Breast epithelium (tissue), 4 donors: ENCODE data around the gene MMS22L. TPM values are rescaled to one million over a fixed set of nuclear protein-coding genes. Genes with fewer than 3 reads are reported as not detected.

Experiments used
- DNase-seq, 2 donors: peaks; one replicate each; pipeline ENCODE4 v3.0.0-alpha.2; 2019; ENCODE audit warnings: low spot score in 2 of 2
- H3K27ac ChIP-seq, 2 donors: fragments of 200-600 bp; sonication (generic) in 1 of 2; one replicate each; pipeline ENCODE4 v1.5.1; 2016 to 2019; ENCODE audit warnings: mild to moderate bottlenecking in 1 of 2
- H3K27me3 ChIP-seq, 2 donors: fragments of 200-600 bp; sonication (generic) in 1 of 2; one replicate each; pipeline versions ENCODE4 v1.5.1 to v1.6.0; 2017 to 2019; ENCODE audit warnings: control low read depth in 1 of 2, mild to moderate bottlenecking in 1 of 2
- H3K36me3 ChIP-seq: fragments of 200-600 bp; one replicate; pipeline ENCODE4 v1.5.1; 2019
- H3K4me1 ChIP-seq, 2 donors: fragments of 200-600 bp; sonication (generic); one replicate each; pipeline ENCODE4 v1.5.1; 2016 to 2019; ENCODE audit warnings: control low read depth in 1 of 2
- H3K4me3 ChIP-seq, 3 donors: fragments of 200-600 bp; sonication (generic); 1 replicate in 2 of 3; 2 replicates in 1 of 3; pipeline ENCODE4 v1.5.1; 2016 to 2019; ENCODE audit warnings: mild to moderate bottlenecking in 3 of 3, moderate library complexity in 2 of 3
- H3K9me3 ChIP-seq, 2 donors: fragments of 200-600 bp; sonication (generic) in 1 of 2; one replicate each; pipeline ENCODE4 v1.5.1; 2016 to 2019; ENCODE audit warnings: control low read depth in 1 of 2
- POLR2A ChIP-seq: fragments of 450-650 bp; IDR thresholded peaks from one replicate; pipeline ENCODE4 v1.6.1; 2016; ENCODE audit warnings: antibody characterized with exemption, mild to moderate bottlenecking, moderate library complexity
- POLR2AphosphoS5 ChIP-seq, 3 donors: sonication (generic); formaldehyde crosslinking; IDR thresholded peaks; one replicate each; pipeline ENCODE4 v1.6.1; 2017; ENCODE audit warnings: antibody characterized with exemption in 3 of 3
- intact Hi-C: fragments of 100-400 bp; cut with DNase I; formaldehyde crosslinking; loops from one replicate; pipeline ENCODE4 v1.15.1; 2023; ENCODE audit warnings: low total_unique reads
- total RNA-seq, 3 donors: library from RNA; depleted of rRNA; stranded (reverse); fragments of >200 nt; gene quantifications; one replicate each; pipeline ENCODE4 v1.1.0, GENCODE V29; 2016
- TF ChIP-seq, protein P1 (sequence below), 3 donors: fragments of 450-650 bp; IDR thresholded peaks; one replicate each; pipeline ENCODE4 v1.5.1; 2016 to 2017; ENCODE audit warnings: antibody characterized with exemption in 3 of 3, mild to moderate bottlenecking in 3 of 3, moderate library complexity in 3 of 3

MMS22L gene
- total RNA-seq, 3 donors from 2014 or later: 5.4 to 16.2 (median 9.5) TPM

DNA sequence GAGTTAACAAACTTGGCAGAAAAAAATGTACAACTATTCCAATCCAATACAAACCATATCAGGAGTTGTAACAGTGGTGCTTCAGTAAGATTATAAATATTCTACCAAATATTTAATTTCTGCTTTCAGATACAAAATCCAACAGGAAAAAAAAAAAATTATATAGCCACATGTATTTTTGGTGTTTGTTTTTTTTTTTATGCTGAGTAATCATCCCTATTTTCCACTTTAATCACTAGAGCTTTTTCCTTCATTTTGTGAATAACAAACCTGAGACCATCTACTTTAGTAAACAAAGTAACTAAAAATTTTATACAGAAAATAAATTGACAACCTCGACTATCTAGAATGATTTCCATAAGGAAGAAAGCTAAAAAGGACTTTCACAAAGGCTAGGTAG, 36.2 kb downstream of the MMS22L start:
- Histone ChIP-seq H3K27ac (no peak overlapping the region), H3K36me3 (no peaks in the 10 kb centered on the region), H3K9me3 (peaks cover 0 to 4% of the 10 kb centered on the region in 2 donors), H3K4me1 (no peaks in the 10 kb centered on the region), H3K4me3 (no peak overlapping the region), H3K27me3 (no peaks in the 10 kb centered on the region)
- intact Hi-C loops: no loop called here
- DNase-seq: no peak
- TF ChIP-seq, protein P1, sequence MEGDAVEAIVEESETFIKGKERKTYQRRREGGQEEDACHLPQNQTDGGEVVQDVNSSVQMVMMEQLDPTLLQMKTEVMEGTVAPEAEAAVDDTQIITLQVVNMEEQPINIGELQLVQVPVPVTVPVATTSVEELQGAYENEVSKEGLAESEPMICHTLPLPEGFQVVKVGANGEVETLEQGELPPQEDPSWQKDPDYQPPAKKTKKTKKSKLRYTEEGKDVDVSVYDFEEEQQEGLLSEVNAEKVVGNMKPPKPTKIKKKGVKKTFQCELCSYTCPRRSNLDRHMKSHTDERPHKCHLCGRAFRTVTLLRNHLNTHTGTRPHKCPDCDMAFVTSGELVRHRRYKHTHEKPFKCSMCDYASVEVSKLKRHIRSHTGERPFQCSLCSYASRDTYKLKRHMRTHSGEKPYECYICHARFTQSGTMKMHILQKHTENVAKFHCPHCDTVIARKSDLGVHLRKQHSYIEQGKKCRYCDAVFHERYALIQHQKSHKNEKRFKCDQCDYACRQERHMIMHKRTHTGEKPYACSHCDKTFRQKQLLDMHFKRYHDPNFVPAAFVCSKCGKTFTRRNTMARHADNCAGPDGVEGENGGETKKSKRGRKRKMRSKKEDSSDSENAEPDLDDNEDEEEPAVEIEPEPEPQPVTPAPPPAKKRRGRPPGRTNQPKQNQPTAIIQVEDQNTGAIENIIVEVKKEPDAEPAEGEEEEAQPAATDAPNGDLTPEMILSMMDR (IDR thresholded peaks at IDR 0.05): no peak
- TF ChIP-seq POLR2AphosphoS5 (IDR thresholded peaks at IDR 0.05) (no peak), POLR2A (no peak)

DNA sequence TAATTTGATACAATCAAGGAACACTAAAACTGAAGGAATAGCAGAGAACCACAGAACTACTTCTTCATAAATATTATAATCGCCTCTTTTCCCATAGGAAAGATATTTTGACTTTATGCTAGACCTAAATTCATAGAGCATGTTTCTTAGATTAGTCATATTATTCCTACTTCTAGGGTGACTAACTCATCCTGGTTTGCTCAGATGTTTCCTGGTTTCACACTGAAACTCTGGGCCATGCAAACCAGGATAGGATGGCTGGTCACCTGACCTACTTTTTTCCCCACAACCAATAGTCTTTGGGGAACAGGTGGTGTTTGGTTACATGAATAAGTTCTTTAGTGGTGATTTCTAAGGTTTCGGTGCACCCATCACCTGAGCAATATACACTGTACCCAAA, 42.8 kb downstream of the MMS22L start:
- no peaks in the 10 kb centered on the region for H3K27me3 ChIP-seq
- no peak for DNase-seq
- H3K4me1 ChIP-seq: no peaks in the 10 kb centered on the region
- no peak overlapping the region for H3K27ac ChIP-seq
- TF ChIP-seq, protein P1 (IDR thresholded peaks at IDR 0.05): no peak
- peaks cover 0 to 4% of the 10 kb centered on the region in 2 donors for H3K9me3 ChIP-seq
- intact Hi-C loops: no loop called here
- H3K36me3 ChIP-seq: no peaks in the 10 kb centered on the region
- H3K4me3 ChIP-seq: no peak overlapping the region

DNA sequence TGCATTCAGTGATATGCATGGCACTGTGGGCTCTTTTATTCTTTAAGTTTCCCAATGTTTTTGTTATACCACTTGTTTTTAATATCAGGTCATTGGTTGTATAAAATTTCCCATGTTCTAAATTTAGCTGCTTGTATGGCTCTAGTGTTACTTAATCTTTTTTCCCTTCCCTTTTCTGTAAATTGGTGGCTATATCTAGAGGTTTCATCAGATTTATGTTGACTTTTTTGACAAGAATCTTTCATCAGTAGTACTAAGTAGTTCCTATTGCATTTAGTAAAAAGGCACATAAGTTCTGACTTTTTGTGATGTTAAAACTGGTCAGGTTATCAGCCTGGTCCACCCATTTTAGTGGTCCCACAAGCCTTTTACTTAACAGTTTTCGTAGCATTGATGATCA, 51.1 kb downstream of the MMS22L start:
- H3K27ac ChIP-seq: no peak overlapping the region
- H3K9me3 ChIP-seq: no peaks in the 10 kb centered on the region
- no peaks in the 10 kb centered on the region for H3K36me3 ChIP-seq
- intact Hi-C loops: no loop called here
- TF ChIP-seq, protein P1 (IDR thresholded peaks at IDR 0.05): no peak
- no peak for TF ChIP-seq POLR2A
- no peak overlapping the region for H3K4me3 ChIP-seq
- H3K4me1 ChIP-seq: no peaks in the 10 kb centered on the region
- H3K27me3 ChIP-seq: no peaks in the 10 kb centered on the region
- DNase-seq: no peak

DNA sequence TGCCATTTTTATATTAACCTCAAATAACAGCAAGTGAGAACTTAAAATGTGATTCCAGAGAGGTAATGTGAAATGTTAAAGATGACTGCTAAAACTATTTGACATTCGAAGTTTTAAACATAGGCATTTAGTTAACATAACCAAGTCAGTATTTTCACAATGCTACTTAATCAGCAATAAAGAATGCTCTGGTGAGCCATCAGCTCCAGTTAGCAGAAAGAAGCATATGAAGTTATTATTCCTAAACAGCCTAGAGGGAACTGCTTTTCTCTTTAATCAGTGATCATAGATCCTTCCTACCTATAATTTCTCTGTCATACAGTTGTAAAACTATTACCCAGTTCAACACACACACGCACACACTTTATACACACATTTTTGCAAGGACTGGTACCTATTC, 60.1 kb downstream of the MMS22L start:
- TF ChIP-seq POLR2A (no peak), POLR2AphosphoS5 (IDR thresholded peaks at IDR 0.05) (no peak)
- TF ChIP-seq, protein P1 (IDR thresholded peaks at IDR 0.05): no peak
- no peaks in the 10 kb centered on the region for H3K27me3 ChIP-seq
- intact Hi-C loops: no loop called here
- H3K4me3 ChIP-seq: no peak overlapping the region
- no peak for DNase-seq
- H3K27ac ChIP-seq: no peak overlapping the region
- no peaks in the 10 kb centered on the region for H3K4me1 ChIP-seq
- H3K36me3 ChIP-seq: no peaks in the 10 kb centered on the region
- H3K9me3 ChIP-seq: no peaks in the 10 kb centered on the region

DNA sequence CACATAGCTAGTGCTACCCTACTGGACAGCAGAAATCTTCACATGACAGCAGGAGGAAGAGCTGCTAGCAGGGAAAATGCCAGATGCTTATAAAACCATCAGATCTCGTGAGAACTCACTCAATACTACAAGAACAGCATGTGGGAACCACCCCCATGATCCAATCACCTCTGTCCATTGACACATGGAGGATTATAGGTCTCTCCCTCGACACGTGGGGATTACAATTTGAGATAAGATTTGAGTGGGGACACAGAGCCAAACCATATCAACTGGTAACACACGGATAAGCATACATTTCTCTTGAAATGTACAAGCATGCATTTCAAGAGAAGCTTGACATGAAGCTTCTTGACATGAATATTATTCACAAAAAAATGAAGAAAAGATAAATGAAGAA, 64.1 kb downstream of the MMS22L start:
- intact Hi-C loops: no loop called here
- H3K4me3 ChIP-seq: no peak overlapping the region
- H3K4me1 ChIP-seq: no peaks in the 10 kb centered on the region
- no peak for TF ChIP-seq POLR2AphosphoS5 (IDR thresholded peaks at IDR 0.05)
- TF ChIP-seq, protein P1 (IDR thresholded peaks at IDR 0.05): no peak
- TF ChIP-seq POLR2A: no peak
- H3K27me3 ChIP-seq: no peaks in the 10 kb centered on the region
- H3K36me3 ChIP-seq: no peaks in the 10 kb centered on the region
- no peak overlapping the region for H3K27ac ChIP-seq
- H3K9me3 ChIP-seq: no peaks in the 10 kb centered on the region
- no peak for DNase-seq
